Endothelial cell of umbilical vein (primary cell): ENCODE measurements around the gene PIGH. TPM values are rescaled to one million over a fixed set of nuclear protein-coding genes. Genes with fewer than 3 reads are reported as not detected.

Experiments
- BruUV-seq: library from RNA; stranded (reverse); fragments of 400-500 nt; replicated peaks from 2 replicates; lab custom pipeline; 2021; lab: Mats Ljungman, UMichigan
- CTCF ChIA-PET: fragments of 300-600, 350-600 bp; sonication (Branson Sonifier 250); formaldehyde crosslinking; loops from one replicate; lab custom pipeline; 2021; ENCODE audit warnings: antibody characterized with exemption, inconsistent platforms; lab: Charles Lee
- POLR2A ChIA-PET: fragments of 300-600, 350-600 bp; sonication (Branson Sonifier 250); formaldehyde crosslinking; loops from one replicate; lab custom pipeline; 2021; ENCODE audit warnings: antibody characterized with exemption, inconsistent platforms; lab: Charles Lee
- DNase-seq: peaks from one replicate; pipeline ENCODE4 v3.0.0-alpha.2; 2011; ENCODE audit warnings: low read depth, low spot score
- FAIRE-seq: peaks from 2 replicates; lab custom pipeline; 2011; peaks lifted over from hg19 to GRCh38; lab: Jason Lieb, UNC
- H2AFZ ChIP-seq: 2 replicates; pipeline ENCODE4 v1.6.0; 2012; ENCODE audit warnings: low read depth, low read length, control low read depth, inconsistent platforms
- H3K27ac ChIP-seq: 2 replicates; pipeline ENCODE4 v1.5.1; 2011; ENCODE audit warnings: low read depth, mild to moderate bottlenecking, control low read depth, low read length, moderate library complexity; ENCODE audit not compliant: insufficient read depth
- H3K27me3 ChIP-seq, 2 experiments: 2 replicates each; pipeline versions ENCODE4 v1.6.0 to v1.6.1; 2011; ENCODE audit warnings: low read length in 2 of 2, mixed read lengths in 1 of 2; ENCODE audit not compliant: control insufficient read depth in 2 of 2, insufficient read depth in 2 of 2
- H3K36me3 ChIP-seq, 2 experiments: 2 replicates in 1 of 2; 3 replicates in 1 of 2; pipeline ENCODE4 v1.5.1; 2011; ENCODE audit warnings: low read length in 2 of 2, mild to moderate bottlenecking in 1 of 2, moderate library complexity in 1 of 2; ENCODE audit not compliant: control insufficient read depth in 2 of 2, insufficient read depth in 2 of 2; ENCODE audit errors: extremely low read depth in 1 of 2
- H3K4me1 ChIP-seq: 3 replicates; pipeline ENCODE4 v1.5.1; 2011; ENCODE audit warnings: mild to moderate bottlenecking, low read length; ENCODE audit not compliant: control insufficient read depth, insufficient read depth; ENCODE audit errors: extremely low read depth
- H3K4me2 ChIP-seq: 2 replicates; pipeline ENCODE4 v1.6.1; 2011; ENCODE audit warnings: low read length, control low read depth, mixed read lengths; ENCODE audit not compliant: insufficient read depth
- H3K4me3 ChIP-seq, 3 experiments: fragments of 200-600 bp in 1 of 3; sonication (generic), shearing (Covaris generic) in 1 of 3; replicated peaks in 1 of 3; 2 replicates each; pipeline ENCODE4 v1.5.1; 2011 to 2016; ENCODE audit warnings: control low read depth in 3 of 3, low read length in 3 of 3, mild to moderate bottlenecking in 2 of 3, inconsistent platforms in 1 of 3, low read depth in 1 of 3, moderate library complexity in 1 of 3; ENCODE audit not compliant: insufficient read depth in 1 of 3
- H3K79me2 ChIP-seq: 2 replicates; pipeline ENCODE4 v1.6.0; 2012; ENCODE audit warnings: low read length, inconsistent platforms; ENCODE audit not compliant: control insufficient read depth, insufficient read depth
- H3K9ac ChIP-seq: replicated peaks from 2 replicates; pipeline ENCODE3; 2011; ENCODE audit warnings: low read length, control low read depth; ENCODE audit not compliant: insufficient read depth; ENCODE audit errors: extremely low read depth
- H3K9me1 ChIP-seq: replicated peaks from 3 replicates; pipeline ENCODE4 v1.6.0; 2011; ENCODE audit warnings: mild to moderate bottlenecking, low read length; ENCODE audit not compliant: control insufficient read depth, insufficient read depth; ENCODE audit errors: extremely low read depth
- H3K9me3 ChIP-seq: replicated peaks from 2 replicates; pipeline ENCODE4 v1.5.1; 2012; ENCODE audit warnings: low read length, inconsistent platforms; ENCODE audit not compliant: control insufficient read depth, insufficient read depth
- H4K20me1 ChIP-seq: replicated peaks from 2 replicates; pipeline ENCODE3; 2011; ENCODE audit warnings: mild to moderate bottlenecking, low read length; ENCODE audit not compliant: control insufficient read depth, insufficient read depth; ENCODE audit errors: extremely low read depth
- CTCF ChIP-seq, 2 donors: IDR thresholded peaks; 1 replicate in 1 of 2; 2 replicates in 1 of 2; pipeline ENCODE4 v1.5.1; 2011; ENCODE audit warnings: low read length in 2 of 2, mild to moderate bottlenecking in 2 of 2, moderate library complexity in 2 of 2, control low read depth in 1 of 2, inconsistent platforms in 1 of 2, low read depth in 1 of 2; ENCODE audit not compliant: insufficient read depth in 1 of 2; ENCODE audit errors: extremely low read depth in 1 of 2
- EZH2 ChIP-seq: IDR thresholded peaks from 2 replicates; pipeline ENCODE4 v1.6.1; 2012; ENCODE audit warnings: borderline replicate concordance, low read depth, mild to moderate bottlenecking, moderate library complexity, low read length, inconsistent platforms; ENCODE audit not compliant: severe bottlenecking
- FOS ChIP-seq: IDR thresholded peaks from 2 replicates; pipeline ENCODE4 v1.6.1; 2011; ENCODE audit warnings: mild to moderate bottlenecking, low read length, moderate library complexity, borderline replicate concordance; ENCODE audit not compliant: insufficient read depth
- GATA2 ChIP-seq: IDR thresholded peaks from 2 replicates; pipeline ENCODE4 v1.7.0; 2011; ENCODE audit warnings: low read depth, mild to moderate bottlenecking, moderate library complexity, mixed read lengths, low read length; ENCODE audit not compliant: insufficient read length, insufficient read depth
- JUN ChIP-seq: IDR thresholded peaks from 2 replicates; pipeline ENCODE4 v1.6.1; 2011; ENCODE audit warnings: borderline replicate concordance, low read depth; ENCODE audit not compliant: insufficient read length, insufficient read depth
- MAX ChIP-seq: IDR thresholded peaks from 2 replicates; pipeline ENCODE4 v1.6.1; 2011; ENCODE audit not compliant: insufficient read depth, insufficient read length
- MYC ChIP-seq: IDR thresholded peaks from one replicate; pipeline ENCODE4 v1.6.1; 2011; ENCODE audit warnings: mild to moderate bottlenecking, low read depth, low read length
- POLR2A ChIP-seq: IDR thresholded peaks from 2 replicates; pipeline ENCODE4 v1.6.1; 2012; ENCODE audit warnings: low read depth, mild to moderate bottlenecking, control low read depth, low read length
- POLR2AphosphoS5 ChIP-seq: IDR thresholded peaks from 2 replicates; pipeline ENCODE4 v1.6.1; 2012; ENCODE audit warnings: low read depth, mild to moderate bottlenecking, control low read depth, low read length, moderate library complexity; ENCODE audit not compliant: insufficient read depth
- dilution Hi-C: fragments of 300-500 bp; cut with MboI; formaldehyde crosslinking; loops from one replicate; pipeline ENCODE4 v1.15.0; 2019; ENCODE audit warnings: low sequenced_read_pairs; ENCODE audit not compliant: extremely low pct_ligation_motif_present
- intact Hi-C: fragments of 100-400 bp; cut with micrococcal nuclease; formaldehyde crosslinking; loops from one replicate; pipeline ENCODE4 v1.10.0; 2022
- polyA plus RNA-seq, 4 experiments: library from polyadenylated mRNA; depleted of rRNA in 3 of 4; stranded (reverse) in 3 of 4; unstranded in 1 of 4; fragments of >200 nt; gene quantifications; 2 replicates each; pipeline versions ENCODE4 v1.2.1 to v1.2.3, GENCODE V29; 2011 to 2012; ENCODE audit warnings: missing spikeins in 1 of 4
- total RNA-seq: library from RNA; stranded (reverse); gene quantifications from 2 replicates; pipeline ENCODE4 v1.2.3, GENCODE V29; 2021

PIGH gene
- total and polyA plus RNA-seq, 2 donors (not counting 3 experiments of a cell fraction or from before 2014, with no cell fraction given) = 12.3 to 18.0 TPM

GRCh38 chr14:67641480-67641879, 41.4 kb upstream of the PIGH start:
- FAIRE-seq = no peak
- Histone ChIP-seq H3K4me1 (no peaks in the 10 kb centered on the region), H3K27me3 (no peaks in the 10 kb centered on the region), H3K36me3 (peaks cover 0 to 2% of the 10 kb centered on the region in 2 experiments), H3K9me1 (no peaks in the 10 kb centered on the region), H2AFZ (no peak overlapping the region), H4K20me1 (no peaks in the 10 kb centered on the region), H3K27ac (no peak overlapping the region), H3K4me2 (no peak overlapping the region), H3K9ac (no peak overlapping the region), H3K9me3 (no peaks in the 10 kb centered on the region), H3K4me3 (no peak overlapping the region), H3K79me2 (no peaks in the 10 kb centered on the region)
- dilution Hi-C loops = no loop called here
- ChIA-PET POLR2A (no interaction called here), CTCF (interaction anchor here (1.2 to 2.0 kb wide), 4 partner anchors 16 to 114 kb away, joined by 3 to 6 read pairs (median 4); no protein-coding TSS in a partner anchor)
- no peak for DNase-seq
- BruUV-seq = no TSS peak
- TF ChIP-seq GATA2 = no peak
- no peak for TF ChIP-seq POLR2AphosphoS5
- no peak for TF ChIP-seq EZH2
- TF ChIP-seq JUN = no peak
- TF ChIP-seq MYC = no peak
- no peak for TF ChIP-seq POLR2A
- no peak for TF ChIP-seq FOS
- no peak for TF ChIP-seq MAX
- TF ChIP-seq CTCF (IDR thresholded peaks at IDR 0.05; ENCODE audit: extremely low read depth in 1 of 2, insufficient read depth in 1 of 2, low read depth in 1 of 2, low read length in 2 of 2) = no peak
- intact Hi-C loops = no loop called here
